Measurements from ENCODE around the gene RBPJ.

The RBPJ gene

GRCh38 chr4:26424153-26424552, 103.3 kb downstream of the RBPJ start:
- no peak for DNase-seq

DNA sequence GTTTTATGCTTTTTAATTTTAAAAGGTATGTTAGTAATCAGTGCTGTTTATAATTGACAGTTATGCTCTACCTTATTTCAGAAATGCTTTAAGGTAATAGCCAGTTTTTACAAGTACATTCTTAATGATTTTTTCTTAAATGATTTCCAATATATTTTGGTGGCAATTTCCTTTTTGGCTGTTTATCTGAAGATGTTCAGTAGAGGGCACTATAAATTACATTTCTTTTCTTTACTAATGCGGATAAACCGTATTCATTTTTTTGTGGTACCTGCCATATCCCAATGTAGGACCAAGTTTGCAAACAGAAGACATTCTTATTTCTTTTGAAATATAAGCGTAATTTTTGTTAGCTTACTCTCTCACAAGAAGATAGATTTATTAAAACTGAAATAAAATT, 104.0 kb downstream of the RBPJ start:
- DNase-seq: no peak

GRCh38 chr4:26425953-26426352, 105.1 kb downstream of the RBPJ start:
- no peak for DNase-seq

DNA sequence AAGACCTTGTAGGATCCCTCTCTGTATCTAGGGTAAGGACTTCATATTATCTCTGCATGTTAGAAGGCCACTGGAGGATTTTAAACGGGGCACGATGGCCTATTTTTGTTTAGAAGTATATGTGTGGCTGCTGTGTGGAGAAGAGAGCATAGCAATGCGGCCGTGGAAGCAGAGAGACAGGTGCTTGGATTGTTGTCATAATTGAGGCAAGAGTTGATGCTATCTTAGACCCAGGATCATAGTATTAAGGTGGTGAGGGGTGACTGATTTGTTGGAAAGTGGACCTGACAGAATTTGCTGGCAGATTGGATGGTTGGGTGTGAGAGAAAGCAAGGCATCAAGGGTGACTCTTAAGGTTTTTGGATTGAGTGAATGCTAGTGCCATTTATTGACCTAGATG, 106.1 kb downstream of the RBPJ start:
- no peak for DNase-seq

- DNase-seq: no peak
These were observed 109.1 kb downstream of the RBPJ start for GRCh38 chr4:26429910-26430309.

- DNase-seq: no peak
These were observed 110.8 kb downstream of the RBPJ start for GRCh38 chr4:26431461-26432180.

- no peak for DNase-seq
These were observed 111.6 kb downstream of the RBPJ start for GRCh38 chr4:26432419-26432818.

- no peak for DNase-seq
These were observed 112.7 kb downstream of the RBPJ start for GRCh38 chr4:26433556-26433955.

DNA sequence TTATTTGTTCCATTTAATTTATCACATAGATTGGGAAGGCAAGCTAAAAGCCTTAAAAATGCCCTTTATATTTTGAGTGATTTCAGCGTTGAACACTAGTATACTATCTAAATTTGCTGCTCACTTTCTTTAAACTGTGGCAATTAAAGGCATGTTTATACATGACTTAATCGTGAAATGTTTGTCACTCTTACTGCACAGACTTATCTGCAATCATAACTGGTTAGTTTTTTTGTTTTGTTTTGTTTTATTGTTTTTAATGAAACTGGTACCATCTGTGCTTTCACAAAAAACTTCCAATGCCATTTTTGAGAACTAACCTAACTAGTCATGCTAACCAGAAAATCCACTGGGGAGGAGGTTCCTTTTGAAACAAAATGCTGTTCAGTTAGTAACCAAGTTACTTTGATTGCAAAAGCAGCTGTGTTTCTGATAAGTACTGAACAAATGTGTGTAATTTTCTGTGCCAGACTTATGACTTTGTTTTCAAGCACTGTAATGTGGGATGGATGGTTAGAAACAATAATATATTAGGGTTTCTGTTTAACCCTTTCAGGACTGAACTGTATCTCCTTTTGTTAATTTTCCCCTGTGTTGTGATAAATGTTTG, 113.3 kb downstream of the RBPJ start:
- DNase-seq: no peak

DNA sequence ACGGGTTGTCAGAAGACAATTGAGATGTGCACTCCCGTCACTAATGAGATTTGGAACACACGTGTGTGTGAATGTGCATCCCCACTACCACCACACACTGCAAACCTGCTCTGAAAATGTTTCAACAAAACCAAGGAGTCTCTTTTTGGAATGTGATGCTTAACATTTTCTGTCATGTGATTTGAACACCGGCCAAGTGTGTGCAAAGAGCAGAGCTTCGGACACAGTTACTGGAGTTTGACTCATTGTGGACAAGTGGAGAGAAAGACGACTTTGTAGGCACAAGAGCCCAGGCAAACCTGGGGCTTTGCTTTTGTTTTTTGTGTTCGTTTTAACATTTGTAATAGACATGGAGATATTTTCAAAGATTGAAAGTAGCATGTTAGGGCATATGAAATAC, 120.3 kb downstream of the RBPJ start:
- no peak for DNase-seq

DNA sequence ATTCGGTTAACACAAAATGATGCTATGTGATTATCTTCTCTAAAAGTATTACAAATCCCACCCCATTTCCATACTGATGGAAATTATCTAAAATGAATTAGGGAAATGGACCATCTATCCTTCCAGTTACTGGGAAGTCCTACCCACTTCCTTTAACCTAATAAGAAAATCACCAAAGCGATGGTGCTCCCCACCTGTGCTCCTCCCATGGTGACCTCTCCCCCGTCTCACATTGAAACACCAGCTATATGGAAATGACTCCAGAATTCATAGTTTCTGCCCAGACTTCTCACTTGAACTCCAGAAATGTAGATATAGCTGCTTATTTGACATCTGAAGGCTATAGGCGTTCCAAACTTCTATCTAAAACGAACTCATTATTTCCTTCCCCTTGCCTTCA, 121.0 kb downstream of the RBPJ start:
- DNase-seq: no peak

GRCh38 chr4:26447378-26447777, 126.6 kb downstream of the RBPJ start:
- no peak for DNase-seq

DNA sequence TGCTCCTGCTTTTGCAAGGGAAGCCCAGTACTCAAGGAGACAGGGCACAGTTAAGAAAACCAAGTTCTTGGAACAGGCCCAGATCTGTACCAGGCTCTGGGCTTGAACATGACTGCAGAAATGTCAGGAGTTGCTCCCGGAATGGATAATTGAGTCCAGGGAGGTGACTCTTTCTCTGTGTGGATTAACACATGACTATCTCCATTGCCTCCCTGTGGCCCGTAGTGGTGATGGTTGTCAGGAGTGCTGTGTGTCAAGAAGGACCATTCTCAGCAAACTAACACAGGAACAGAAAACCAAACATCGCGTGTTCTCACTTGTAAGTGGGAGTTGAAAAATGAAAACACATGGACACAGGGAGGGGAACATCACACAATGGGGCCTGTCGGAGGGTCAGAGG, 129.6 kb downstream of the RBPJ start:
- DNase-seq: no peak

DNA sequence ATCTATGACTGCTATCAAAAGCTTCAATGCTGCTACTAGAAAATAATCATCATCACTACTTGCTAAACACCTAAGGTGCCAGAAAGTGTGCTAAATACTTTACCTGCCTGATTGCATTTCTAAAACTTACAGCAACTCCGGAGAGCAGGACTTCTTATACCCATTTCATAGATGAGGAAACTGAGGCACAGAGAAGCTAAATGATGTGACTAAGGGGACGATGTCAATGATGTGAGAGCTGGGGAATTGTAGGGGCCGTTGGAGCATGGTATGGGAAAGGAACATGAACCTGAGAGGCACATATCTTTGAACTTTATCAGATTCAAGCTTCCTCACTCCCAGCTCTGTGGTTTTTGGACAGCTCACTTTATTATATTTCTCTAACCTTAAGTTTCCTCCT, 130.8 kb downstream of the RBPJ start:
- no peak for DNase-seq

- no peak for DNase-seq
These were observed 132.0 kb downstream of the RBPJ start for GRCh38 chr4:26452565-26453531.

DNA sequence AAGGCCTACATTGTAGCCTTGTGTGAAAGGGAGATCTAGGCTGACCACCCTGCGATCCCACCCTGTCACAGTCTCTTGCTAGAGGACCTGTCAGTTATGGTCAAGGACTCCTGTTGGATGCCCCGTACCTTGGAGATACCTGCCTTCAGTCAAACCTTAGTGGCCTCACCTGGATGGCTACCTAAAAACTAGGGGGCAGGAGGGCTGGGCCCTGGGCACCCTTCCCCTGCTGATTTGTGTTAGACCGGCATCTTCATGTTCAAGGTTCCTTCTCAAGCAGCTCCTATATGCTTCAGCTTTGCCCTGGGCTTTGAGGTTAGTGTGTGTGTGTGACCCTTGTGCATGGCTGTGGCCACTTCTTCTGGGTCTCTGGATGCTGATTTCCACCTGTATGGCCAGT, 134.1 kb downstream of the RBPJ start:
- DNase-seq: no peak

DNA sequence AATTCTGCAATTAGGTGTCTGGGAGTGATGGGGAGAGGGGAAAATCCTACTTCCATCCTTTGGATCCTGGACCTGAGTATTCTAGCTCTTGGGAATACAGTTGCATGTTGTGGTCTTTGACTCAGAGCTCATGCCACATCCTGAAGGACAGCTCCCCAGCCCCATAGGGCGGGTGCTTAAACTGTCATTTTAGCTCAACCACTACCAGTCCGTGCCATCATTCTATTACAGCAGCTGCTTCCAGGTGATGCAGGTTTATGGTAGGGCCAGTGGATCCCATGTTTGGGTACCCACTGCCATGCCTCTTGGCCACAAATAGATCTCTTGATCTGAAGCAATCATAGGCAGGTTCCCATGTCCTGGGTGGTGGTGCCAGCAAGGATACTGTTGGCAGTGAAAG, 134.8 kb downstream of the RBPJ start:
- no peak for DNase-seq

DNA sequence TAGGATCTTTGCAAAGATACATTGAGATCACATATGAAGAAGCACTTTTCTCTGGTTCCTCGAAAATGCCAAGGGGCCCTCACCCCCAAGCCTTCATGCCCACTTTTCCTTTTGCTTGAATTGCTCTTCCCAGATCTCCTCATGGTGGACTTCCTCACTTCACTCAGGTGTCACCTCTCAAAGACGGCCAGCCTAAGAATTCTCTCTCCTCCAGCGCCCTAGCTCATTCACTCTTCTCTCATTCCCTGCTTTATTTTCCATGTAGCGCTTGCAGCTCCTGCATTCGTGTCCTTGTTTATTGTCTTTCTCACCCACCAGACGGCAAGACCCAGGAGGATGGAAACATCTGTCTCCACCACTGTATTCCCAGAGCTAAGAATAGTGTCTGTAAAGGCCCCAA, 136.6 kb downstream of the RBPJ start:
- no peak for DNase-seq

DNA sequence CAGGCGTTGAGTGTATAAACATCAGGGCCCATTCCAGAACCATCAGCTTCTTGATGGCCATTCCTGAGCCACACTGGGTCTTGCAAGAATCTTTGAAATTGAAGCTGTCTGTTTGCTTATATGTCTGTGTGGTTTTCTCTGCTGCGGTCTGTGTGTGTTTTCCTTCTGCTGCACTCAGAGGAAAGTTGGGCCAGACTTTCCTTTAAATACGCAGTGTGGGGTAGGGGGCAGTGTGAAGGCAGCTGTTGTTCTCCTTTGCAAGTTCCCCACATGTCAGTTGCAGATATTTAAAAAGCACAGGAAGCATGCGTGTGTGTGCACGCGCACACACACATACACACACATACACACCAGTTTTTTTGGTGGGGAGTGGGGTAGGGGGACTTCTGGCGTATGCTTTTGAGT, 137.3 kb downstream of the RBPJ start:
- no peak for DNase-seq

- no peak for DNase-seq
These were observed 138.4 kb downstream of the RBPJ start for GRCh38 chr4:26459054-26459755.

DNA sequence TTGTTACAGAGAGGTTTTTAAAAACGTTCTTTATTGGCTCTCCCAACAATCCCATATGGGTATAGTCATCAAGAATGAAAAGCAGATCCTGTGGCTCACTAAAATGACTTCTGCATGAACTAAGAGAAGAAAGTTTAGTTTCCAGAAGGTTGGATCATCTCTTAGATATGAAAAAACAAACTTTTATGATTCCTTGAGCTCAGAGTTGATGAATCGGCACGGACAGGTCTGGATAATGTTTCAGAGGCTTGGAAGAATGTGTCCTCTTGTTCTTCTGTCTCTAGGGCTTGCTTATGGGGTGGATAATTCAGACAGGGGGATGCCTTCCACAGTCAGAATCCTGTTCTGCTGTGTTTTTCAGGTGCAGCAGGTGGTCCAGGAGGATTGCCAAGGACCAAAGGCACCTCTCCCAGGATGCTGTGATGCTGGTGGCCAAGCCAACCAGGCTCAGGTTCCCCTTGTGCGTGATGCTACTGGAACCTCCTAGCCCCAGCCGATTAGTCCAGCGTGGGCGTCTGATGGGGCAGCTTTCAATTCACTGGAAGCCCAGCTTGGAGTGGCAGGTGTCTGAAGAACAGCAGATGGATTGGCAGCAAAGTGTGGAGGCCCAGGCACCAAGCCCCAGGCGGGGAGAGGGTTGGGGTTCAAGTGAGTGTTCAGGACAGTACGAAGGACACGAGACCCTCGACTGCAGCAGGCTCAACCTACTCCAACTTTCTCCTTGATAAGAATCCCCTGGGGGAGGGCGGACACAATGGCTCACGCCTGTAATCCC, 139.1 kb downstream of the RBPJ start:
- DNase-seq: no peak

DNA sequence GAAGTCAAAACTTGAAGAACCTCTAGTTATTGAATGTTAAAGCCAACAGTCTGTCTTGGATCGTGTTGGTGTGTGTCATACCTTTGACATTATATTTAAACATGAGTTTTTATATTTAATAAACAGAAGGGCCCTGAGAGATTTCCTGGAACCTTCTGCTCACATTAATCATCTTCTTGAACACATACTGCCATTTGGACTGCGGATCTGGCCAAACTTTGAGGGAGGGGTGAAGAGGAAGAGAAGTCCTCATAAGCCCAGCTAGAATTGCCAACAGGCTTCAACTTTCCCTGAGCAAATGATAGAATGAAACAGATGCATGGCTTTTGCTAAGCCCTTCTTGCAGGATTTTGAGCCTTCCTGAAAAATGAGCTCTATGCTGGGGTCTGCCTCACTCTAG, 142.1 kb downstream of the RBPJ start:
- DNase-seq: no peak

Measured in T1000 (cell line).